Measurements from ENCODE around the gene PERP. TPM values are rescaled to one million over a fixed set of nuclear protein-coding genes. Genes with fewer than 3 reads are reported as not detected.

The PERP gene
- total and polyA plus RNA-seq, 4 donors, result 14.7 to 57.8 (median 30.3) TPM

DNA sequence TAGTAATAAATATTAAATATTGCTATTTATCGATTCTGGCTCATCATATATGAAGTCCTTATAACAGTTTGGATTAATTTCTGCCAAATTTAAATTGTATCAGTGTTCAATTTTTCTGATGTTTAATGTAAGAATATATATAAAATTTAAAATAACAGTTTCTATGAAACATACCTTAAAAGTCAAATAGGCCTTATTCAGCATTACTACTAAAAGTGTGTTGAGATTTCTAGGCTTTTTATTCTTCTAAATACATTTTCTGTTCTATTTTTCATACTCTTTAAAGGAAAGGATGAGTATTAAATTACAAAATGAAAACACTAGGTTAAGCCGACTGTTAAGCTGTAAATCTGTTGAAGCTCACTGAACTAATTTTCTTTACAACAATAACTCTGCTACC, 13.6 kb downstream of the PERP start:
- H3K27ac ChIP-seq (ENCODE audit: low read depth in 1 of 2, low read length in 2 of 2), result no peak overlapping the region
- H3K9ac ChIP-seq (ENCODE audit: low read depth in 1 of 2, low read length in 2 of 2), result no peak overlapping the region
- H3K27me3 ChIP-seq (ENCODE audit: control insufficient read depth in 4 of 4, insufficient read depth in 4 of 4, low read length in 3 of 4), result no peaks in the 10 kb centered on the region
- H3K4me1 ChIP-seq (ENCODE audit: control insufficient read depth in 4 of 4, insufficient read depth in 4 of 4, low read length in 3 of 4), result peaks cover 0 to under 1% (median 0%) of the 10 kb centered on the region in 4 donors
- 97% methylated on average over 2 of the region's 2 CpGs for WGBS
- no peak overlapping the region for H3K4me3 ChIP-seq (ENCODE audit: low read depth in 1 of 3, low read length in 3 of 3)
- no peak for DNase-seq (ENCODE audit: low spot score)
- no peak for TF ChIP-seq SP1 (IDR thresholded peaks at IDR 0.05)
- TF ChIP-seq, protein P1, sequence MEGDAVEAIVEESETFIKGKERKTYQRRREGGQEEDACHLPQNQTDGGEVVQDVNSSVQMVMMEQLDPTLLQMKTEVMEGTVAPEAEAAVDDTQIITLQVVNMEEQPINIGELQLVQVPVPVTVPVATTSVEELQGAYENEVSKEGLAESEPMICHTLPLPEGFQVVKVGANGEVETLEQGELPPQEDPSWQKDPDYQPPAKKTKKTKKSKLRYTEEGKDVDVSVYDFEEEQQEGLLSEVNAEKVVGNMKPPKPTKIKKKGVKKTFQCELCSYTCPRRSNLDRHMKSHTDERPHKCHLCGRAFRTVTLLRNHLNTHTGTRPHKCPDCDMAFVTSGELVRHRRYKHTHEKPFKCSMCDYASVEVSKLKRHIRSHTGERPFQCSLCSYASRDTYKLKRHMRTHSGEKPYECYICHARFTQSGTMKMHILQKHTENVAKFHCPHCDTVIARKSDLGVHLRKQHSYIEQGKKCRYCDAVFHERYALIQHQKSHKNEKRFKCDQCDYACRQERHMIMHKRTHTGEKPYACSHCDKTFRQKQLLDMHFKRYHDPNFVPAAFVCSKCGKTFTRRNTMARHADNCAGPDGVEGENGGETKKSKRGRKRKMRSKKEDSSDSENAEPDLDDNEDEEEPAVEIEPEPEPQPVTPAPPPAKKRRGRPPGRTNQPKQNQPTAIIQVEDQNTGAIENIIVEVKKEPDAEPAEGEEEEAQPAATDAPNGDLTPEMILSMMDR (IDR thresholded peaks at IDR 0.05; ENCODE audit: low read depth, low read length, missing input control), result no peak
- peaks cover 0 to 13% (median 7%) of the 10 kb centered on the region in 4 donors for H3K36me3 ChIP-seq (ENCODE audit: control insufficient read depth in 4 of 4, insufficient read depth in 3 of 4, low read depth in 1 of 4, low read length in 3 of 4)
- H3K9me3 ChIP-seq (ENCODE audit: control insufficient read depth in 4 of 4, low read length in 3 of 4), result no peaks in the 10 kb centered on the region

DNA sequence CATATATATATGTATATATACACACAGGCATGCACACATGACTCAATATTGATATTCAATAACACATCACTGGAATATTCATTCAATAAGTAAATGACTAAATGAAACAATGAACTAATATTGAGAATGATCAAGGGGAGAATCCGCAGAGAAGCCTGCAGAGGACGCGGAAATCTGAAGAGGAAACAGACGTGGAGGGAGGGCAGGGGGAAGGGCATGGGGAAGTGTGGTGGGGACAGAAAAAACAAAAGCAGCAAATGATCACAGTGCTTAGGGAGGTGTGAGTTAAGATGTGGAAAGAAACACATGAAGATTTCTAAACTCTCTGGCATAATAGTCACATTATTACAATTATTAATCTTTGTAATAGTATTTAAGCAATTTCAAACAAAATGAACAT, 14.5 kb downstream of the PERP start:
- Histone ChIP-seq H3K4me1 (ENCODE audit: control insufficient read depth in 4 of 4, insufficient read depth in 4 of 4, low read length in 3 of 4) (peaks cover 0 to 4% (median under 1%) of the 10 kb centered on the region in 4 donors), H3K36me3 (ENCODE audit: control insufficient read depth in 4 of 4, insufficient read depth in 3 of 4, low read depth in 1 of 4, low read length in 3 of 4) (peaks cover 0 to 13% (median 7%) of the 10 kb centered on the region in 4 donors), H3K4me3 (ENCODE audit: low read depth in 1 of 3, low read length in 3 of 3) (no peak overlapping the region), H3K27me3 (ENCODE audit: control insufficient read depth in 4 of 4, insufficient read depth in 4 of 4, low read length in 3 of 4) (no peaks in the 10 kb centered on the region), H3K9me3 (ENCODE audit: control insufficient read depth in 4 of 4, low read length in 3 of 4) (no peaks in the 10 kb centered on the region), H3K27ac (ENCODE audit: low read depth in 1 of 2, low read length in 2 of 2) (no peak overlapping the region), H3K9ac (ENCODE audit: low read depth in 1 of 2, low read length in 2 of 2) (no peak overlapping the region)
- WGBS, result 79% methylated on average over 4 of the region's 4 CpGs
- no peak for DNase-seq (ENCODE audit: low spot score)
- TF ChIP-seq RXRA (IDR thresholded peaks at IDR 0.05) (no peak), FOXA2 (IDR thresholded peaks at IDR 0.05) (no peak), NR2F2 (IDR thresholded peaks at IDR 0.05) (no peak), RAD21 (IDR thresholded peaks at IDR 0.05) (no peak), SP1 (IDR thresholded peaks at IDR 0.05) (no peak), EGR1 (IDR thresholded peaks at IDR 0.05; ENCODE audit: low read depth in 2 of 2) (no peak), FOXA1 (IDR thresholded peaks at IDR 0.05) (no peak), TAF1 (conservative IDR thresholded peaks at IDR 0.05) (no peak), YY1 (IDR thresholded peaks at IDR 0.05) (no peak), GABPA (IDR thresholded peaks at IDR 0.05 in 1 of 2, conservative IDR thresholded peaks at IDR 0.05 in 1 of 2) (no peak), JUND (IDR thresholded peaks at IDR 0.05) (no peak), HNF4A (conservative IDR thresholded peaks at IDR 0.05) (no peak), HNF4G (IDR thresholded peaks at IDR 0.05) (no peak)
- TF ChIP-seq, protein P2, sequence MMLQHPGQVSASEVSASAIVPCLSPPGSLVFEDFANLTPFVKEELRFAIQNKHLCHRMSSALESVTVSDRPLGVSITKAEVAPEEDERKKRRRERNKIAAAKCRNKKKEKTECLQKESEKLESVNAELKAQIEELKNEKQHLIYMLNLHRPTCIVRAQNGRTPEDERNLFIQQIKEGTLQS (IDR thresholded peaks at IDR 0.05), result no peak
- TF ChIP-seq, protein P3, sequence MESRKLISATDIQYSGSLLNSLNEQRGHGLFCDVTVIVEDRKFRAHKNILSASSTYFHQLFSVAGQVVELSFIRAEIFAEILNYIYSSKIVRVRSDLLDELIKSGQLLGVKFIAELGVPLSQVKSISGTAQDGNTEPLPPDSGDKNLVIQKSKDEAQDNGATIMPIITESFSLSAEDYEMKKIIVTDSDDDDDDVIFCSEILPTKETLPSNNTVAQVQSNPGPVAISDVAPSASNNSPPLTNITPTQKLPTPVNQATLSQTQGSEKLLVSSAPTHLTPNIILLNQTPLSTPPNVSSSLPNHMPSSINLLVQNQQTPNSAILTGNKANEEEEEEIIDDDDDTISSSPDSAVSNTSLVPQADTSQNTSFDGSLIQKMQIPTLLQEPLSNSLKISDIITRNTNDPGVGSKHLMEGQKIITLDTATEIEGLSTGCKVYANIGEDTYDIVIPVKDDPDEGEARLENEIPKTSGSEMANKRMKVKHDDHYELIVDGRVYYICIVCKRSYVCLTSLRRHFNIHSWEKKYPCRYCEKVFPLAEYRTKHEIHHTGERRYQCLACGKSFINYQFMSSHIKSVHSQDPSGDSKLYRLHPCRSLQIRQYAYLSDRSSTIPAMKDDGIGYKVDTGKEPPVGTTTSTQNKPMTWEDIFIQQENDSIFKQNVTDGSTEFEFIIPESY (IDR thresholded peaks at IDR 0.05), result no peak
- TF ChIP-seq, protein P4, sequence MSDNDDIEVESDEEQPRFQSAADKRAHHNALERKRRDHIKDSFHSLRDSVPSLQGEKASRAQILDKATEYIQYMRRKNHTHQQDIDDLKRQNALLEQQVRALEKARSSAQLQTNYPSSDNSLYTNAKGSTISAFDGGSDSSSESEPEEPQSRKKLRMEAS (IDR thresholded peaks at IDR 0.05), result no peak
- TF ChIP-seq, protein P1 (IDR thresholded peaks at IDR 0.05; ENCODE audit: low read depth, low read length, missing input control), result no peak
- TF ChIP-seq, protein P5, sequence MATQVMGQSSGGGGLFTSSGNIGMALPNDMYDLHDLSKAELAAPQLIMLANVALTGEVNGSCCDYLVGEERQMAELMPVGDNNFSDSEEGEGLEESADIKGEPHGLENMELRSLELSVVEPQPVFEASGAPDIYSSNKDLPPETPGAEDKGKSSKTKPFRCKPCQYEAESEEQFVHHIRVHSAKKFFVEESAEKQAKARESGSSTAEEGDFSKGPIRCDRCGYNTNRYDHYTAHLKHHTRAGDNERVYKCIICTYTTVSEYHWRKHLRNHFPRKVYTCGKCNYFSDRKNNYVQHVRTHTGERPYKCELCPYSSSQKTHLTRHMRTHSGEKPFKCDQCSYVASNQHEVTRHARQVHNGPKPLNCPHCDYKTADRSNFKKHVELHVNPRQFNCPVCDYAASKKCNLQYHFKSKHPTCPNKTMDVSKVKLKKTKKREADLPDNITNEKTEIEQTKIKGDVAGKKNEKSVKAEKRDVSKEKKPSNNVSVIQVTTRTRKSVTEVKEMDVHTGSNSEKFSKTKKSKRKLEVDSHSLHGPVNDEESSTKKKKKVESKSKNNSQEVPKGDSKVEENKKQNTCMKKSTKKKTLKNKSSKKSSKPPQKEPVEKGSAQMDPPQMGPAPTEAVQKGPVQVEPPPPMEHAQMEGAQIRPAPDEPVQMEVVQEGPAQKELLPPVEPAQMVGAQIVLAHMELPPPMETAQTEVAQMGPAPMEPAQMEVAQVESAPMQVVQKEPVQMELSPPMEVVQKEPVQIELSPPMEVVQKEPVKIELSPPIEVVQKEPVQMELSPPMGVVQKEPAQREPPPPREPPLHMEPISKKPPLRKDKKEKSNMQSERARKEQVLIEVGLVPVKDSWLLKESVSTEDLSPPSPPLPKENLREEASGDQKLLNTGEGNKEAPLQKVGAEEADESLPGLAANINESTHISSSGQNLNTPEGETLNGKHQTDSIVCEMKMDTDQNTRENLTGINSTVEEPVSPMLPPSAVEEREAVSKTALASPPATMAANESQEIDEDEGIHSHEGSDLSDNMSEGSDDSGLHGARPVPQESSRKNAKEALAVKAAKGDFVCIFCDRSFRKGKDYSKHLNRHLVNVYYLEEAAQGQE (IDR thresholded peaks at IDR 0.05), result no peak
